Suppressor macrophage treated with lipopolysaccharide for 1 hour (primary cell): ENCODE results near the gene TEKTIP1.

Experiments used
- DNase-seq, 3 donors: peaks; one replicate each; pipeline ENCODE4 v3.0.0-alpha.2; 2020 to 2022

Gene TEKTIP1

GRCh38 chr19:3538258-3538929, 580 bp upstream of the TEKTIP1 start:
- no peak for DNase-seq

GRCh38 chr19:3539756-3540118, 763 bp downstream of the TEKTIP1 start:
- DNase-seq, result no peak

- no peak for DNase-seq
These were observed 4.4 kb downstream of the TEKTIP1 start for GRCh38 chr19:3543150-3544057.

GRCh38 chr19:3544058-3544376, 5.0 kb downstream of the TEKTIP1 start:
- no peak for DNase-seq

- DNase-seq, result peak; percentile 76 to 85 (median 80)
These were observed 6.0 kb downstream of the TEKTIP1 start for GRCh38 chr19:3544742-3545668.

GRCh38 chr19:3545669-3546034, 6.7 kb downstream of the TEKTIP1 start:
- DNase-seq, result no peak

- no peak for DNase-seq
These were observed 7.1 kb downstream of the TEKTIP1 start for GRCh38 chr19:3546119-3546518.

GRCh38 chr19:3547301-3547731, 8.3 kb downstream of the TEKTIP1 start:
- DNase-seq, result peak in 2 of 3 donors; percentile 42 to 78

- no peak for DNase-seq
These were observed 8.9 kb downstream of the TEKTIP1 start for GRCh38 chr19:3547767-3548282.

- DNase-seq, result peak; percentile 74 to 85 (median 76)
These were observed 9.6 kb downstream of the TEKTIP1 start for GRCh38 chr19:3548606-3549005.

GRCh38 chr19:3549816-3550215, 10.8 kb downstream of the TEKTIP1 start:
- DNase-seq, result no peak

- DNase-seq, result no peak
These were observed 12.2 kb downstream of the TEKTIP1 start for GRCh38 chr19:3550947-3551791.

GRCh38 chr19:3551792-3552095, 12.8 kb downstream of the TEKTIP1 start:
- DNase-seq, result no peak

GRCh38 chr19:3554254-3555083, 15.5 kb downstream of the TEKTIP1 start:
- DNase-seq, result peak in 2 of 3 donors; percentile 46 to 48

- peak in 1 of 3 donors; percentile 5 for DNase-seq
These were observed 16.9 kb downstream of the TEKTIP1 start for GRCh38 chr19:3555653-3556422.

GRCh38 chr19:3556423-3556977, 17.5 kb downstream of the TEKTIP1 start:
- no peak for DNase-seq

GRCh38 chr19:3556978-3557460, 18.0 kb downstream of the TEKTIP1 start:
- peak; percentile 67 to 78 (median 72) for DNase-seq

GRCh38 chr19:3557461-3558248, 18.7 kb downstream of the TEKTIP1 start, which contains the start of gene MFSD12:
Gene MFSD12 (minus strand): TSS chr19:3557586. CDS start chr19:3557403, 183 bp downstream.
- peak; percentile 99 to 100 (median 99) for DNase-seq
